Measurements from ENCODE around the gene HOMER1.

- TF ChIP-seq, protein P1, sequence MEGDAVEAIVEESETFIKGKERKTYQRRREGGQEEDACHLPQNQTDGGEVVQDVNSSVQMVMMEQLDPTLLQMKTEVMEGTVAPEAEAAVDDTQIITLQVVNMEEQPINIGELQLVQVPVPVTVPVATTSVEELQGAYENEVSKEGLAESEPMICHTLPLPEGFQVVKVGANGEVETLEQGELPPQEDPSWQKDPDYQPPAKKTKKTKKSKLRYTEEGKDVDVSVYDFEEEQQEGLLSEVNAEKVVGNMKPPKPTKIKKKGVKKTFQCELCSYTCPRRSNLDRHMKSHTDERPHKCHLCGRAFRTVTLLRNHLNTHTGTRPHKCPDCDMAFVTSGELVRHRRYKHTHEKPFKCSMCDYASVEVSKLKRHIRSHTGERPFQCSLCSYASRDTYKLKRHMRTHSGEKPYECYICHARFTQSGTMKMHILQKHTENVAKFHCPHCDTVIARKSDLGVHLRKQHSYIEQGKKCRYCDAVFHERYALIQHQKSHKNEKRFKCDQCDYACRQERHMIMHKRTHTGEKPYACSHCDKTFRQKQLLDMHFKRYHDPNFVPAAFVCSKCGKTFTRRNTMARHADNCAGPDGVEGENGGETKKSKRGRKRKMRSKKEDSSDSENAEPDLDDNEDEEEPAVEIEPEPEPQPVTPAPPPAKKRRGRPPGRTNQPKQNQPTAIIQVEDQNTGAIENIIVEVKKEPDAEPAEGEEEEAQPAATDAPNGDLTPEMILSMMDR (IDR thresholded peaks at IDR 0.05) = no peak
- TF ChIP-seq POLR2AphosphoS5 (IDR thresholded peaks at IDR 0.05; ENCODE audit: insufficient read depth in 1 of 2, low read depth in 1 of 2) (no peak), POLR2A (IDR thresholded peaks at IDR 0.05) (no peak)
Observed at GRCh38 chr5:79423296-79423695, 90.6 kb downstream of the HOMER1 start.

Data from vagina (tissue), 2 donors.